Heart left ventricle (tissue), 13 donors: Measurements from ENCODE around the gene SLIT1.

ENCODE experiments used
- POLR2A ChIP-seq, 2 donors: fragments of 450-650 bp; IDR thresholded peaks; one replicate each; pipeline ENCODE4 v1.6.1; 2017; ENCODE audit warnings: antibody characterized with exemption in 2 of 2, mild to moderate bottlenecking in 2 of 2, moderate library complexity in 2 of 2
- TF ChIP-seq, protein P1 (sequence below), 12 donors: fragments of 200-600 bp; sonication (generic) in 4 of 12; IDR thresholded peaks; one replicate each; pipeline versions ENCODE4 v1.5.0 to v1.8.0; 2018 to 2022; ENCODE audit warnings: antibody characterized with exemption in 12 of 12, mild to moderate bottlenecking in 5 of 12
- donor health status: ischemic (EF 13 %, LVEDD 7.1; RV severe dilation, severe dysfunction).
- donor health status: DM: no; HTN: yes; CAD: no.
- donor health status: DM: no; HTN: no; CAD: no.
- donor health status: ischemic (EF 25% LVEDD 6.9; RV normal size, moderate dysfunction).
- donor health status: ischemic (EF 25% LVEDD 5.7; RV mildly dilated, moderate dysfunction).
- donor health status: ischemic (EF 35%, LVEDD 5.7; RV mildly dilated, moderate dysfunction).
- donor health status: nonischemic (EF 11% LVEDD 7.7; RV severe dilation, severe dysfunction).
- donor health status: DM: yes; HTN: yes; CAD: no.
- donor health status: PGD.
- donor health status: ischemic (EF 29% LVEDD 5.4; RV normal size, mild dysfunction).
- donor health status: nonischemic (EF 23%, LVEDD 6.1; RV moderate dilation, normal function).

DNA sequence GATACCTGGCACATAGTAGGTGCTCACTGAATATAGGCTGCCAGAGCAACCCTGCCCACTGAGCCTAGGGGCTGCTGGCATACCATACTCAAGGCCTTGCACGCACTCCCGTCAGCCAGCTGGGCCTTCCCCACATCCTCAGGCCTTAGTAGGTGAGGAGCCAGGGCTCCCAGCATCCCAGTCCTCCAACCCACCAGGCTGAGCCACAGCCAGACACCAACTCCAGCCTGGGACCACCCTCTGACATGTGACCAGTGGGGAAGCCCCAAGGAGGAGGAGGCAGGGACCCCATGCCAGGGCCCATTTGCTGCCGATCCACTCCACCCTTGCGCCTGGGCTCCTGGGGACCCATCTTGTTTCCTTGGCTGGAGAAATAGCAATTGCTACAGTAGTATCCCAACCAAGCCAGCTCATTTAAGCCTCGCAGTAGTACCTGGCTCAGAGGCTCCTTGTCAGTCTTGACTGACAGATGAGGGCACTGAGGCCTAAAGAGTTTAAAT, 11.4 kb downstream of the SLIT1 start:
- TF ChIP-seq, protein P1, sequence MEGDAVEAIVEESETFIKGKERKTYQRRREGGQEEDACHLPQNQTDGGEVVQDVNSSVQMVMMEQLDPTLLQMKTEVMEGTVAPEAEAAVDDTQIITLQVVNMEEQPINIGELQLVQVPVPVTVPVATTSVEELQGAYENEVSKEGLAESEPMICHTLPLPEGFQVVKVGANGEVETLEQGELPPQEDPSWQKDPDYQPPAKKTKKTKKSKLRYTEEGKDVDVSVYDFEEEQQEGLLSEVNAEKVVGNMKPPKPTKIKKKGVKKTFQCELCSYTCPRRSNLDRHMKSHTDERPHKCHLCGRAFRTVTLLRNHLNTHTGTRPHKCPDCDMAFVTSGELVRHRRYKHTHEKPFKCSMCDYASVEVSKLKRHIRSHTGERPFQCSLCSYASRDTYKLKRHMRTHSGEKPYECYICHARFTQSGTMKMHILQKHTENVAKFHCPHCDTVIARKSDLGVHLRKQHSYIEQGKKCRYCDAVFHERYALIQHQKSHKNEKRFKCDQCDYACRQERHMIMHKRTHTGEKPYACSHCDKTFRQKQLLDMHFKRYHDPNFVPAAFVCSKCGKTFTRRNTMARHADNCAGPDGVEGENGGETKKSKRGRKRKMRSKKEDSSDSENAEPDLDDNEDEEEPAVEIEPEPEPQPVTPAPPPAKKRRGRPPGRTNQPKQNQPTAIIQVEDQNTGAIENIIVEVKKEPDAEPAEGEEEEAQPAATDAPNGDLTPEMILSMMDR (IDR thresholded peaks at IDR 0.05), result no peak
- TF ChIP-seq POLR2A (IDR thresholded peaks at IDR 0.05), result no peak
